Measurements from ENCODE around the gene HCST.
"Not testable (repeated sequence)": the region's sequence is repeated elsewhere in the genome, so short reads cannot be mapped to it uniquely, and the experiment has no call there.

HCST gene

GRCh38 chr19:35868823-35869326 is 33.5 kb upstream of the HCST start:
- no peak for TF ChIP-seq JUND (IDR thresholded peaks at IDR 0.05; ENCODE audit: low read depth)
- no peak for DNase-seq (ENCODE audit: low read depth in 1 of 2, low spot score in 1 of 2)
- in situ Hi-C loops (cut with HindIII; ENCODE audit: low pct_unique_long_range_greater_than_20kb, low sequenced_read_pairs), result no loop called here

- TF ChIP-seq JUND (IDR thresholded peaks at IDR 0.05; ENCODE audit: low read depth), result no peak
- in situ Hi-C loops (cut with HindIII; ENCODE audit: low pct_unique_long_range_greater_than_20kb, low sequenced_read_pairs), result no loop called here
- peak; percentile 55 to 93 for DNase-seq (ENCODE audit: low read depth in 1 of 2, low spot score in 1 of 2)
Observed at GRCh38 chr19:35869327-35870123, 32.8 kb upstream of the HCST start.

GRCh38 chr19:35870124-35870736 is 32.1 kb upstream of the HCST start:
- peak in 1 of 2 experiments; percentile 86 for DNase-seq (ENCODE audit: low read depth in 1 of 2, low spot score in 1 of 2)
- in situ Hi-C loops (cut with HindIII; ENCODE audit: low pct_unique_long_range_greater_than_20kb, low sequenced_read_pairs), result not testable (repeated sequence)

GRCh38 chr19:35870798-35871197 is 31.5 kb upstream of the HCST start:
- no peak for TF ChIP-seq JUND (IDR thresholded peaks at IDR 0.05; ENCODE audit: low read depth)
- DNase-seq (ENCODE audit: low read depth in 1 of 2, low spot score in 1 of 2), result no peak
- in situ Hi-C loops (cut with HindIII; ENCODE audit: low pct_unique_long_range_greater_than_20kb, low sequenced_read_pairs), result no loop called here

- in situ Hi-C loops (cut with HindIII; ENCODE audit: low pct_unique_long_range_greater_than_20kb, low sequenced_read_pairs), result no loop called here
- DNase-seq (ENCODE audit: low read depth in 1 of 2, low spot score in 1 of 2), result no peak
- no peak for TF ChIP-seq JUND (IDR thresholded peaks at IDR 0.05; ENCODE audit: low read depth)
Observed at GRCh38 chr19:35871611-35872010, 30.7 kb upstream of the HCST start.

GRCh38 chr19:35872180-35872579 is 30.1 kb upstream of the HCST start:
- DNase-seq (ENCODE audit: low read depth in 1 of 2, low spot score in 1 of 2), result no peak
- no peak for TF ChIP-seq JUND (IDR thresholded peaks at IDR 0.05; ENCODE audit: low read depth)
- in situ Hi-C loops (cut with HindIII; ENCODE audit: low pct_unique_long_range_greater_than_20kb, low sequenced_read_pairs), result no loop called here

GRCh38 chr19:35874392-35874930 is 27.9 kb upstream of the HCST start:
- DNase-seq (ENCODE audit: low read depth in 1 of 2, low spot score in 1 of 2), result no peak
- in situ Hi-C loops (cut with HindIII; ENCODE audit: low pct_unique_long_range_greater_than_20kb, low sequenced_read_pairs), result no loop called here
- TF ChIP-seq JUND (IDR thresholded peaks at IDR 0.05; ENCODE audit: low read depth), result no peak

- no peak for TF ChIP-seq JUND (IDR thresholded peaks at IDR 0.05; ENCODE audit: low read depth)
- no peak for DNase-seq (ENCODE audit: low read depth in 1 of 2, low spot score in 1 of 2)
- in situ Hi-C loops (cut with HindIII; ENCODE audit: low pct_unique_long_range_greater_than_20kb, low sequenced_read_pairs), result no loop called here
Observed at GRCh38 chr19:35879068-35879467, 23.3 kb upstream of the HCST start.

- DNase-seq (ENCODE audit: low read depth in 1 of 2, low spot score in 1 of 2), result peak; percentile 54 to 89
- in situ Hi-C loops (cut with HindIII; ENCODE audit: low pct_unique_long_range_greater_than_20kb, low sequenced_read_pairs), result no loop called here
- TF ChIP-seq JUND (IDR thresholded peaks at IDR 0.05; ENCODE audit: low read depth), result no peak
Observed at GRCh38 chr19:35879770-35880317, 22.5 kb upstream of the HCST start.

GRCh38 chr19:35882114-35882832 is 20.1 kb upstream of the HCST start:
- peak; percentile 34 to 80 for DNase-seq (ENCODE audit: low read depth in 1 of 2, low spot score in 1 of 2)
- no peak for TF ChIP-seq JUND (IDR thresholded peaks at IDR 0.05; ENCODE audit: low read depth)
- in situ Hi-C loops (cut with HindIII; ENCODE audit: low pct_unique_long_range_greater_than_20kb, low sequenced_read_pairs), result no loop called here

GRCh38 chr19:35883882-35884281 is 18.4 kb upstream of the HCST start:
- in situ Hi-C loops (cut with HindIII; ENCODE audit: low pct_unique_long_range_greater_than_20kb, low sequenced_read_pairs), result no loop called here
- TF ChIP-seq JUND (IDR thresholded peaks at IDR 0.05; ENCODE audit: low read depth), result no peak
- no peak for DNase-seq (ENCODE audit: low read depth in 1 of 2, low spot score in 1 of 2)

GRCh38 chr19:35885225-35885738 is 17.0 kb upstream of the HCST start:
- TF ChIP-seq JUND (IDR thresholded peaks at IDR 0.05; ENCODE audit: low read depth), result no peak
- DNase-seq (ENCODE audit: low read depth in 1 of 2, low spot score in 1 of 2), result no peak
- in situ Hi-C loops (cut with HindIII; ENCODE audit: low pct_unique_long_range_greater_than_20kb, low sequenced_read_pairs), result no loop called here
